Measurements from ENCODE around the gene PFKFB3. TPM values are rescaled to one million over a fixed set of nuclear protein-coding genes. Genes with fewer than 3 reads are reported as not detected.
"Not testable (repeated sequence)": the region's sequence is repeated elsewhere in the genome, so short reads cannot be mapped to it uniquely, and the experiment has no call there.

PFKFB3 gene
- total and polyA plus RNA-seq, 2 donors, result 12.2 to 39.3 TPM

DNA sequence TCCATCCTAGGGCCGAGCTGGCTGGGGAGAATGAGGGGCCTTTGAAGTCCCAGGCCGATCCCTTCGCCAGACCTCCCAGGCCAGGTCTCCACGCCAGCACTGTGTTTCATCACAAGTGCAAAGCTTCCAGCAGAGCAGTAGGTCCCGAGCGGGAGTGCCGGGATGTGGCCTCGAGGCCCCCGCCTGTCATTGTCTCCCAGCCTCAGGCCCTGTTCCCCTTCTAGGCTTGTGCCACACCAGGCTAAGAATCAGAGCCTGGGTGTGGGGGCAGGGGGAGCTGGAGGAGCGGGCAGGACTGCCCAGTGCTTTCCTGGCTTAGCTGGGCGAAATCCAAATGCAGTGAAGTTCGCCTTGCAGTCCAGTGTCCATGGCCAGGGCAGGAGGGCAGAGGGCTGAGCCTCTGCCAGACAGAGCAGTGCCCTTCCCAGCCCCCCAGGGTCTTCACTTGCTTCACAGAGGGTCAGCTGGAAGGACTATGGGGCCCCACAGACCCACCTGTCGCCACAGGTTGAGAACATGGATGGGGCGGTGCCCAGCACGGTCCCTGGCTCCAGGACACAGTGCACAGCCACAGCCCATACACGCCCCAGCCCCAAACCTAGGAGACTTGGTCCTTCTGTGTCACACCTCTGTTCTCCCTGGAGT, 20.2 kb upstream of the PFKFB3 start:
- DNase-seq (ENCODE audit: low read depth in 6 of 9, low spot score in 9 of 9), result no peak
- H3K4me3 ChIP-seq (ENCODE audit: low read length in 2 of 2), result no peak overlapping the region
- H3K4me1 ChIP-seq (ENCODE audit: control insufficient read depth in 2 of 2, insufficient read depth in 2 of 2, low read length in 2 of 2), result peaks cover 7 to 10% of the 10 kb centered on the region in 2 donors
- peak overlapping the region in 1 of 2 donors; percentile 71 for H3K27ac ChIP-seq (ENCODE audit: low read depth in 1 of 2, low read length in 1 of 2)
- no peaks in the 10 kb centered on the region for H3K36me3 ChIP-seq (ENCODE audit: control insufficient read depth in 2 of 2, insufficient read depth in 2 of 2, low read length in 1 of 2)
- WGBS, result 90% methylated on average over 16 of the region's 16 CpGs
- no peaks in the 10 kb centered on the region for H3K27me3 ChIP-seq (ENCODE audit: control insufficient read depth in 2 of 2, insufficient read depth in 1 of 2, low read length in 1 of 2)
- H3K9me3 ChIP-seq (ENCODE audit: control insufficient read depth in 2 of 2, insufficient read depth in 1 of 2, low read length in 1 of 2), result no peaks in the 10 kb centered on the region

DNA sequence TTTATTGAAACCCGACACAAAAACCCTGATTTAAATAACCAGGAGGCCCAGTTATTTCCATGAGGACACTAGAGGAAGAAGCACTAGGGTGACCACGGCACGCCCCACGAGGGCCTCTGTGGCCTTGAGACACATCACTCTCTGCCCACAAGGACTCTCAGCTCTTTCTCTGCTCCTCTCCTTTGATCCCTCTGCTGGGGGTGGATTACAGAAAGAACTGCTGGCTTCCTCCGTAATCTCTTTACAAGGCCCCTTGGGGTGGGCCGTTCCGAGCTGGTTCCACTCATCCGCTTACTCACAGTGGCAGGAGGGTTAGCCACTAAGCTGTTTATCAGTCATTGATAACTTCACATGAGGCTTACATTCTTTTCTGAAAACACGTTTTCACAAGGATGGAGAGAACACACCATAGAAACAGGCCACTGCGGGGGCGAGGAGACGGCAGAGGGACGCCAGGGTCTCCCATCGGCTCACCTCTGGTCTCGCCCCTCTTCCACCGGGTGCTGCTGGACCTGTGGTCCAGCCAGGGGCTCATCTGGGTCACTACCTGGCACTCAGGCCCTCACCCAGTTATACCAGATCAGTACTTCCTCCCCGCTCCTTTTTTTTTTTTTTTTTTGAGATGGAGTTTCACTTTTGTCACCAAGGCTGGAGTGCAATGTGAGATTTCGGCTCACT, 17.6 kb upstream of the PFKFB3 start:
- H3K27me3 ChIP-seq (ENCODE audit: control insufficient read depth in 2 of 2, insufficient read depth in 1 of 2, low read length in 1 of 2), result no peaks in the 10 kb centered on the region
- no peaks in the 10 kb centered on the region for H3K36me3 ChIP-seq (ENCODE audit: control insufficient read depth in 2 of 2, insufficient read depth in 2 of 2, low read length in 1 of 2)
- H3K9me3 ChIP-seq (ENCODE audit: control insufficient read depth in 2 of 2, insufficient read depth in 1 of 2, low read length in 1 of 2), result no peaks in the 10 kb centered on the region
- 91% methylated on average over 18 of the region's 18 CpGs for WGBS
- no peak for DNase-seq (ENCODE audit: low read depth in 6 of 9, low spot score in 9 of 9)
- H3K4me1 ChIP-seq (ENCODE audit: control insufficient read depth in 2 of 2, insufficient read depth in 2 of 2, low read length in 2 of 2), result peaks cover 7 to 10% of the 10 kb centered on the region in 2 donors
- H3K27ac ChIP-seq (ENCODE audit: low read depth in 1 of 2, low read length in 1 of 2), result no peak overlapping the region
- H3K4me3 ChIP-seq (ENCODE audit: low read length in 2 of 2), result no peak overlapping the region

DNA sequence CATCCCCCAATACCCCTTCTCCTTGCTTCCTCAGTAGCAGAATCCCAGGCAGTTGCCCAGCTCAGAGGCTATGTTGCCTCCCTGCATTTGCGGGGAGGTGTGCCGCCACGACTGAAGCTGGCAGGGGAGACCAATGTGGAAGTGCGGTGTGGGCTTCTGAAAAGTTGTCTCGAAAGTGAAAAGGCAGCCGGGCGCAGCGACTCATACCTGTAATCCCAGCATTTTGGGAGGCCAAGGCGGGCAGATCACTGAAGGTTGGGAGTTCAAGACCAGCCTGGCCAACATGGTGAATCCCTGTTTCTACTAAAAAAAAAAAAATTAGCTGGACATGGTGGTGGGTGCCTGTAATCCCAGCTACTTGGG, 15.9 kb upstream of the PFKFB3 start:
- Histone ChIP-seq H3K9me3 (ENCODE audit: control insufficient read depth in 2 of 2, insufficient read depth in 1 of 2, low read length in 1 of 2) (no peaks in the 10 kb centered on the region), H3K27me3 (ENCODE audit: control insufficient read depth in 2 of 2, insufficient read depth in 1 of 2, low read length in 1 of 2) (no peaks in the 10 kb centered on the region), H3K4me1 (ENCODE audit: control insufficient read depth in 2 of 2, insufficient read depth in 2 of 2, low read length in 2 of 2) (peaks cover 7 to 10% of the 10 kb centered on the region in 2 donors), H3K27ac (ENCODE audit: low read depth in 1 of 2, low read length in 1 of 2) (no peak overlapping the region), H3K36me3 (ENCODE audit: control insufficient read depth in 2 of 2, insufficient read depth in 2 of 2, low read length in 1 of 2) (no peaks in the 10 kb centered on the region), H3K4me3 (ENCODE audit: low read length in 2 of 2) (no peak overlapping the region)
- WGBS, result 92% methylated on average over 9 of the region's 9 CpGs
- DNase-seq (ENCODE audit: low read depth in 6 of 9, low spot score in 9 of 9), result no peak

DNA sequence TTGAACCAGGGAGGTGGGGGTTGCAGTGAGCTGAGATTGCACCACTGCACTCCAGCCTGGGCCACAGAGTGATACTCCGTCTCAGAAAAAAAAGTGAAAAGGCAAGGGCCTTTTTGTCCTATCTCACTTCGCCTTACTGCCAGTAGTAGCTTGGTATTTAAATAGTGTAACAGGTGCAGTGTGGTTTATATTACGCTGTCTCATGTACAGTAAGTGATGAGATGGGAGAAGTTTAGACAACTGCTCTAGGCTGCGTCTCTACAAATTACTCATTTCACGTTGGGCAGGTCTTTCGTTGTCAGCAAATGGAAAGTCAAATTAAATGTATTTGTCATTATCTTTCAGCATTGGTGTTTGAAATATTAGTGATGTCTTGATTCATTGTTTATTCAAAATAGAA, 15.5 kb upstream of the PFKFB3 start:
- Histone ChIP-seq H3K9me3 (ENCODE audit: control insufficient read depth in 2 of 2, insufficient read depth in 1 of 2, low read length in 1 of 2) (no peaks in the 10 kb centered on the region), H3K36me3 (ENCODE audit: control insufficient read depth in 2 of 2, insufficient read depth in 2 of 2, low read length in 1 of 2) (no peaks in the 10 kb centered on the region), H3K4me3 (ENCODE audit: low read length in 2 of 2) (no peak overlapping the region), H3K4me1 (ENCODE audit: control insufficient read depth in 2 of 2, insufficient read depth in 2 of 2, low read length in 2 of 2) (peaks cover 7 to 10% of the 10 kb centered on the region in 2 donors), H3K27me3 (ENCODE audit: control insufficient read depth in 2 of 2, insufficient read depth in 1 of 2, low read length in 1 of 2) (no peaks in the 10 kb centered on the region), H3K27ac (ENCODE audit: low read depth in 1 of 2, low read length in 1 of 2) (no peak overlapping the region)
- 92% methylated on average over 6 of the region's 6 CpGs for WGBS
- no peak for DNase-seq (ENCODE audit: low read depth in 6 of 9, low spot score in 9 of 9)

DNA sequence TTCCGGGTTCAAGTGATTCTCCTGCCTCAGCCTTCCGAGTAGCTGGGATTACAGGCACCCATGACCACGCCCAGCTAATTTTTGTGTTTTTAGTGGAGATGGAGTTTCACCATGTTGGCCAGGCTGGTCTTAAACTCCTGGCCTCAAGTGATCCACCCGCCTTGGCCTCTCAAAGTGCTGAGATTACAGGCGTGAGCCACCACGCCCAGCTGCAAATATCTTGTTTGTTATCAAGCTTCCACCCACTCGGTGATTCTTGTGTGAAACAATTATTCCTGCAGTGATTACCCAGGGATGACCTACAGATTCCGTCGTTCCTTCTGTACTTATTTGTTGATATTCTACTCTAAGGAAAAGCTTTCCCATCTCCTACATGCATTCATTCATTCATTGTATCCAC, 12.7 kb upstream of the PFKFB3 start:
- DNase-seq (ENCODE audit: low read depth in 6 of 9, low spot score in 9 of 9); H3K36me3 ChIP-seq (ENCODE audit: control insufficient read depth in 2 of 2, insufficient read depth in 2 of 2, low read length in 1 of 2); H3K4me3 ChIP-seq (ENCODE audit: low read length in 2 of 2); H3K27me3 ChIP-seq (ENCODE audit: control insufficient read depth in 2 of 2, insufficient read depth in 1 of 2, low read length in 1 of 2); H3K9me3 ChIP-seq (ENCODE audit: control insufficient read depth in 2 of 2, insufficient read depth in 1 of 2, low read length in 1 of 2); H3K4me1 ChIP-seq (ENCODE audit: control insufficient read depth in 2 of 2, insufficient read depth in 2 of 2, low read length in 2 of 2); H3K27ac ChIP-seq (ENCODE audit: low read depth in 1 of 2, low read length in 1 of 2): not testable (repeated sequence)
- WGBS, result 98% methylated on average over 9 of the region's 9 CpGs

DNA sequence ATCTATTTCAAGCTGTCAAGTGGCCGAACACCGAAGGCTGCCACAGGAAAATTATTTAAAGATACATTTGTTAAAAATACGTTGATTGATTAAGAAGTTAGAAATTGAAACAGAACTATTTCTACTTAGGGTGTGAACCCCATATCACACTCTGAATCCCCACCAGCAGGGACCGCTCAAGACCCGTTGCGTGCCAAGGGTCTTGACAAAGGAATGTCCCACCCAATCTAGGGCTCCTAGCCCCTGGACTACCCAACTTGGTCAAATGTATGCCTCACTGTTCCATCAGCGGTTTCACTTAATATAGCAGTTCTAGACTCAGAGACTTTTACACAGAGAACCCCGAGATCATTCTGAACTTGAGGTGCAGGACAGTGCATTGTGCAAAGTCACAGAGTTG, 11.6 kb upstream of the PFKFB3 start:
- Histone ChIP-seq H3K36me3 (ENCODE audit: control insufficient read depth in 2 of 2, insufficient read depth in 2 of 2, low read length in 1 of 2) (no peaks in the 10 kb centered on the region), H3K4me1 (ENCODE audit: control insufficient read depth in 2 of 2, insufficient read depth in 2 of 2, low read length in 2 of 2) (peaks cover 0 to 19% of the 10 kb centered on the region in 2 donors), H3K27me3 (ENCODE audit: control insufficient read depth in 2 of 2, insufficient read depth in 1 of 2, low read length in 1 of 2) (no peaks in the 10 kb centered on the region), H3K9me3 (ENCODE audit: control insufficient read depth in 2 of 2, insufficient read depth in 1 of 2, low read length in 1 of 2) (no peaks in the 10 kb centered on the region), H3K27ac (ENCODE audit: low read depth in 1 of 2, low read length in 1 of 2) (no peak overlapping the region), H3K4me3 (ENCODE audit: low read length in 2 of 2) (no peak overlapping the region)
- DNase-seq (ENCODE audit: low read depth in 6 of 9, low spot score in 9 of 9), result no peak
- 87% methylated on average over 8 of the region's 8 CpGs for WGBS

DNA sequence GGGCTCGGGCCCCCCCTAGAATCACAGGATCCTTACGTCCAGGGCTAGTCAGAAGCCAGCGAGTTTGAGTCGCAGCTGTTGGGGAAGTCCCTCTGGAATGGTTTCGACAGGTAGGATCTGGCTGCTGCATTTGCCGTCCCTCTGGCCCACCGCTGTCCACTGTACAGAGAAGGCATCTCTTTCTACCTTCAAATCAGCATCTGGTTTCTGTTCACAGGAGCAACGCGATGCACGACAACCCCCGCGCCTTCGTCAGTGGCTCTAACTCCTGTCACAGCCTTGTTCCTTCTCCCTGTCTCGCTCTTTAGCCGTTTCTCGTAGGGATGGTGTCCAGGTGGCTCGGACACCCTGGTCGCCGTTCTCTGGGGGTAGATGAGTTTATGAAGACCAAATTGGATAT, 11.2 kb upstream of the PFKFB3 start:
- Histone ChIP-seq H3K27me3 (ENCODE audit: control insufficient read depth in 2 of 2, insufficient read depth in 1 of 2, low read length in 1 of 2) (no peaks in the 10 kb centered on the region), H3K9me3 (ENCODE audit: control insufficient read depth in 2 of 2, insufficient read depth in 1 of 2, low read length in 1 of 2) (no peaks in the 10 kb centered on the region), H3K27ac (ENCODE audit: low read depth in 1 of 2, low read length in 1 of 2) (no peak overlapping the region), H3K4me3 (ENCODE audit: low read length in 2 of 2) (no peak overlapping the region), H3K36me3 (ENCODE audit: control insufficient read depth in 2 of 2, insufficient read depth in 2 of 2, low read length in 1 of 2) (no peaks in the 10 kb centered on the region), H3K4me1 (ENCODE audit: control insufficient read depth in 2 of 2, insufficient read depth in 2 of 2, low read length in 2 of 2) (peaks cover 0 to 19% of the 10 kb centered on the region in 2 donors)
- DNase-seq (ENCODE audit: low read depth in 6 of 9, low spot score in 9 of 9), result no peak
- WGBS, result 97% methylated on average over 19 of the region's 19 CpGs

DNA sequence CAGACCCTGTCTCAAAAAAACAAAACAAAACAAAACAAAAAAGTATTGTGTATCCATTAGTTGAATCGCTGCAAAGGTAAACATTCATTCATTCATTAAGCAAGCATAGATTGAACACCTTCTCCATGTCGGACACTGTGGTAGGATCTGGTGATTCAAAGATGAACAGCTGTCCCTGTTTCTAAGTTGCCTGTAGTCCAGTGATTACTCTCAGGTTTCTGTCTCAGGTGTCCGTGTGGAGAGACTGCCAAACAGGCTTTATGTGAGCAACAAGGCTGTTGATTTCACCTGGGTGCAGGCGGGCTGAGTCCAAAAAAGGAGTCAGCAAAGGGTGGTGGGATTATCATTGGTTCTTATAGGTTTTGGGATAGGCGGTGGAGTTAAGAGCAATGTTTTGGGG, 9.4 kb upstream of the PFKFB3 start:
- H3K9me3 ChIP-seq (ENCODE audit: control insufficient read depth in 2 of 2, insufficient read depth in 1 of 2, low read length in 1 of 2); H3K27me3 ChIP-seq (ENCODE audit: control insufficient read depth in 2 of 2, insufficient read depth in 1 of 2, low read length in 1 of 2); DNase-seq (ENCODE audit: low read depth in 6 of 9, low spot score in 9 of 9); H3K36me3 ChIP-seq (ENCODE audit: control insufficient read depth in 2 of 2, insufficient read depth in 2 of 2, low read length in 1 of 2); H3K4me3 ChIP-seq (ENCODE audit: low read length in 2 of 2); H3K27ac ChIP-seq (ENCODE audit: low read depth in 1 of 2, low read length in 1 of 2): not testable (repeated sequence)
- peaks cover 0 to 19% of the 10 kb centered on the region in 2 donors for H3K4me1 ChIP-seq (ENCODE audit: control insufficient read depth in 2 of 2, insufficient read depth in 2 of 2, low read length in 2 of 2)
- WGBS, result 96% methylated on average over 5 of the region's 5 CpGs

DNA sequence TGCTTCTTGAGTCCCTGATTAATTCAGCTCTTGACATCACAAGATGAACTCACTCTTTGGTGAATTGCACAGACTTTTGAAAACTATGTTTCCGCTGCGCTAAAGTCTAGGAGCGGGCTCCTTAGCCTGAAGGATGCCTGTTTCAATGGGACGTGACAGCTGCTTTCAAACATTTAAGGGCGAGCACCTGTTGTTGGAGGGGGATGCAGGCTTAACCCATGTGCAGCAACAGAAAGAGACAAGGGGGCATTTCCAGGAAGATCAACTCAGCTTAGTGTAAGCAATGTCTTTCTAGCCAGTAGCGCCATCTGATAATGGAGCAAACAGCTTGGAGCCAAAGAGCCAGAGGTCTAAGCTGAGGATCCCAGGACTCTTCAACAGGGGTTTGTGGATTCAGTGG, 8.4 kb upstream of the PFKFB3 start:
- H3K4me1 ChIP-seq (ENCODE audit: control insufficient read depth in 2 of 2, insufficient read depth in 2 of 2, low read length in 2 of 2), result peaks cover 0 to 19% of the 10 kb centered on the region in 2 donors
- WGBS, result 87% methylated on average over 6 of the region's 6 CpGs

More for the DNA sequence above, 8.4 kb upstream of the PFKFB3 start:
- no peak overlapping the region for H3K27ac ChIP-seq (ENCODE audit: low read depth in 1 of 2, low read length in 1 of 2)
- no peaks in the 10 kb centered on the region for H3K27me3 ChIP-seq (ENCODE audit: control insufficient read depth in 2 of 2, insufficient read depth in 1 of 2, low read length in 1 of 2)
- H3K36me3 ChIP-seq (ENCODE audit: control insufficient read depth in 2 of 2, insufficient read depth in 2 of 2, low read length in 1 of 2), result no peaks in the 10 kb centered on the region
- no peak for DNase-seq (ENCODE audit: low read depth in 6 of 9, low spot score in 9 of 9)
- no peaks in the 10 kb centered on the region for H3K9me3 ChIP-seq (ENCODE audit: control insufficient read depth in 2 of 2, insufficient read depth in 1 of 2, low read length in 1 of 2)
- H3K4me3 ChIP-seq (ENCODE audit: low read length in 2 of 2), result no peak overlapping the region

Data from thymus (tissue), 11 donors.